ENCODE measurements around the gene CBFA2T3.
"Not testable (repeated sequence)": the region's sequence is repeated elsewhere in the genome, so short reads cannot be mapped to it uniquely, and the experiment has no call there.

The CBFA2T3 gene

GRCh38 chr16:88906535-88907105, 70.4 kb downstream of the CBFA2T3 start:
- no peak for DNase-seq (ENCODE audit: low read depth)

GRCh38 chr16:88906020-88906419, 71.0 kb downstream of the CBFA2T3 start:
- no peak for DNase-seq (ENCODE audit: low read depth)

DNA sequence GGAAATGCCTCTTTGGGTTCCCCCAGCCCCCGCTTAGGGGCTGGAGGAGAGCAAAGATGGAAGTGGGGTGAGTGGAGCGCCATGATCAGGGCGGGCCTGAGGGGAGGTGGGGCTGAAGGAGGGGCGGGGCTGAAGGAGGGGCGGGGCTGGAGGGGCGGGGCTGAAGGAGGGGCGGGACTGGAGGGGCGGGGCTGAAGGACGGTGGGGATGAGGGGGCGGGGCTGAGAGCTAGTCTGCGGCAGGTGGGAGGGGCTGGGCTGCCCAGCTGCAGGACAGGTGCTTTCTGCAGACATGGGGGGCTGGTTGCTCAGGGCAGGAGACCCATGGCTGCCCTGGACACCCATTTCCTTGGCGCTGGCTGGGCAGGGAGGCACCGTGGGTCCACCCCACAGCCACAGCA, 71.4 kb downstream of the CBFA2T3 start:
- DNase-seq (ENCODE audit: low read depth): no peak

- no peak for DNase-seq (ENCODE audit: low read depth)
Measured at GRCh38 chr16:88904676-88905365, 72.2 kb downstream of the CBFA2T3 start.

DNA sequence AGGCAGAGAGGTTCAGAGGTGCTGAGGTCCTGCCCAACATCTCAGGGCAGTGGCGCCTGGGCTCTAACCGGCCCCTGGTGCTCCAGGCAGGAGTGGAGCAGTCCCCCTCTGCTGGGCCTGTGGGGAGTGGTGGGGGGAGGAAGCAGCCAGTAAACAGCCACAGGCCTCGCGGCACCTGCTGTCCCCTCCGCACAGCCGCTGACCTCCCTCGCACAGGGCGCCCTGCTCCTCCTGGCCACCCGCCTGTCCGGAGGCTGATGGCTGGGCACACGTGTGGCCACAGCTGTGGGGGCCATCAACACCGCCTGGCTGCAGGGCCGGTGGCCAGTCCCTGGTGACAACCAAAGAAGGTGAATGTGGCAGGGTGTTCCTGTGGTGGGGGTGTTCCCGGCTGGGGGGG, 73.7 kb downstream of the CBFA2T3 start:
- no peak for DNase-seq (ENCODE audit: low read depth)

GRCh38 chr16:88902744-88903143, 74.3 kb downstream of the CBFA2T3 start:
- DNase-seq (ENCODE audit: low read depth): no peak

GRCh38 chr16:88901718-88902337, 75.2 kb downstream of the CBFA2T3 start:
- no peak for DNase-seq (ENCODE audit: low read depth)

DNA sequence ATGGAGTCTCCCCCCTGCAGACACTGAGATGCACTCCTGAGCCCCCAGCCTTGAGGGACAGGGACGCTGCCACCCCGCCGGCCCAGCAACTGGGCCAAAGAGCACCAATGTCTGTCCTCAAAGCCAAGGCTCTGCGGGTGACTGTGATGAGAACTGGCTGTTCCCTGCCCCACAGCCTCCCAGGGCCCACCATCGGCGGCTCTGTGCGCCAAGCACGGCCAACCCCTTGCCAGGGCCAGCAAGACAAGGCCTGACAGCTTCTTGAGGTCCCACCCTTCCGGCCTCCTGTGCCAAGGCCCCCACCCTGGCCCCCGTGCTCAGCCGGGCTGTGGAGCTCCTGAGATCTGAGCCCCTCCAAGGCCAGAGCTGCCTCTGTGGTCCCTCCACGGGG, 76.3 kb downstream of the CBFA2T3 start:
- DNase-seq (ENCODE audit: low read depth): no peak

GRCh38 chr16:88899901-88900661, 76.9 kb downstream of the CBFA2T3 start:
- DNase-seq (ENCODE audit: low read depth): no peak

DNA sequence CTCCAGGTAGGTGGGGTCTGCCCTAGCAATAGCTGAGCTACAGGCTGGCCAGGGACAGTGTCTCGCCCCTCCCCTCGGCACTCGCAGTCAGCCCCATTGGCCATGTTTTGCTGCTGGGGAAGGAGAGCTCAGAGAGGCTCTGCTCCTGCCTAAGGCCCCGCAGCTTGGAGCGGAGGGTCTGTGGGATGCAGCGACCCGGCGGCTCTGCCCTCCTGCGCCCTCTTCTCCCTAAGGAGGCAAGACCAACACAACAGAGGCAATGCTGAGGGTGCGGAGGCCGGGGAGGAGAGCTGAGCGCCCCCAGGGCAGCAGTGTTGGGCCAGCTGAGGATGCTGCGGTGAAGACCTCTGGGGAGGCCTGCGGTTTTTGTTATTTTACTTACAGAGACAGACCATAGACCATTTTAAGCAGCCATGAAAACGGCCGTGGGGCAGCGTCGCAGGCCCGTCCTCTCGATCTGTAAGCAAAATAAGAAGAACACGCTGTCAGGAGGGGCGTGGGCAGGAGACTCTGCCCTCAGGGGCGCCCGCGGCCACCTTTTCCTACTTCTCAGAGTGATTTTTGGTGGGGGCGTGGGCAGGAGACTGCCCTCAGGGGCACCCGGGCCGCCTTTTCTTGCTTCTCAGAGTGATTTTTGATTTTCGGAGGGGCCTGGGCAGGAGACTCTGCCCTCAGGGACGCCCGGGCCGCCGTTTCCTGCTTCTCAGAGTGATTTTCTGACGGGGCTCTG, 79.1 kb downstream of the CBFA2T3 start:
- no peak for DNase-seq (ENCODE audit: low read depth)

DNA sequence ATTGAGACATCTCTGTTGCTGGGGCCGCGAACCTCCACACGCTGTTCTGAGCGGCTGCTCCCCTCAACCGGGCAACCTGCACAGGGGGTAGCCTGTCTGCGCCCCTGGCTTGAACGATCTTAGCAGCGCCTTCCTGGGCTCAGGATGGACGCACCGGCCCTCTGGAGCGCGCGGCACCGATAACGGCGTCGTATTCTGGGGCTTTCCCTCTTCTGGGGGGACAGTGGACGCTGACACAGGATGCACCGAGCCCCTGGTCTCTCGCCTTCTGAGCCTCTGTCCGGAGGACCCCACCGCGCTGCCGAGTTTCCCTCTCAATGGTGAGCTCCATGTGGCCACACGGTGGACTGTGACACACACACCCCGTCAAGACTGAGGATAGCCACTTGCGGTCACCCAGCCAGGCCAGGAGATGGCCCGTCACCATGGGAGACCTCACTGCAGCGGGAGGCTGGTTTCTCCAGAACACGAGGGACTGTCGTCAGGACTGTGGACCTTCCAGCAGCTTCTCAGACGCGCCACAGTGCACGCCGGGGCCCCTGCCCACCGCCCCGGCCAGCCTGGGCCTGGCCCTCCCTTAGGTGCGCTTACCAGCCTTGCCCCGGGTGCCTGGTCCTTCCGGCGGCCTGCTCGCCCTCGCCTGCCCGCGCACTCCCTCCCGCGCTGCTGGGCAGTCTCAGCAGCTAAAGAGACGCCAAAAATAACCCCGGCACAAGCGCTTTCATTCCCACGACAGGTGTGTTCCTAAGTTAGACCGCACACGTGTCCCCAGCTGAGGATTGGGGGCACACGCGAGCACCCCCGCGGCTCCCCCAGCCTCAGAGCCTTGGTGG, 80.6 kb downstream of the CBFA2T3 start:
- no peak for DNase-seq (ENCODE audit: low read depth)

GRCh38 chr16:88895335-88895734, 81.7 kb downstream of the CBFA2T3 start:
- DNase-seq (ENCODE audit: low read depth): no peak

- no peak for DNase-seq (ENCODE audit: low read depth)
Measured at GRCh38 chr16:88894681-88895300, 82.2 kb downstream of the CBFA2T3 start.

DNA sequence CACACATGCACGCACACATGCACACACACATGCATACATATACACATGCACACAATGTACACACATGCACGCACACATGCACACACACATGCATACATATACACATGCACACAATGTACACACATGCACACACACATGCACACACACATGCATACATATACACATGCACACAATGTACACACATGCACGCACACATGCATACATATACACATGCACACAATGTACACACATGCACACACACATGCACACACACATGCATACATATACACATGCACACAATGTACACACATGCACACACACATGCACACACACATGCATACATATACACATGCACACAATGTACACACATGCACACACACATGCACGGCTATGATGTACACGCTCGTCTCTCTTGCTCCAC, 82.7 kb downstream of the CBFA2T3 start:
- not testable (repeated sequence) for DNase-seq (ENCODE audit: low read depth)

- no peak for DNase-seq (ENCODE audit: low read depth)
Measured at GRCh38 chr16:88893127-88893968, 83.7 kb downstream of the CBFA2T3 start.

DNA sequence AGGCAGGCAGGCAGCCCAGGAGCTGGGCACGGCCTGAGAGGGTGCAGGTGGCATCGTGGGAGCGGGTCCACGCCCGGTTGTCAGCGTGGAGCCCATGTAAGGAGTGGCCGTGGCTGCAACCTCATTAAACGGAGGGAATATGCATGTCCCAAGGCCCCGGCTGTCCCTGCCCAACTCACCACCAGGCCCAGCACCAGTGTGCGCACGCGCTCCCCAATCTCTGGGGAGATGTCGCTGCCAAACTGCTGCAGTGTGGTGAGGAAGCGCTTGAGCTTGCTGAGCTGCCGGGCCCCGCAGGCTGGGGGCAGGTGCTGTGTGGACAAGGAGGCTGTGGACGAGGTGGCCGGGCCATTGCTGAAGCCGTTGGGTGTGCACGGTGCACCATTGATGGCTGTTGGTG, 84.9 kb downstream of the CBFA2T3 start:
- DNase-seq (ENCODE audit: low read depth): no peak

DNA sequence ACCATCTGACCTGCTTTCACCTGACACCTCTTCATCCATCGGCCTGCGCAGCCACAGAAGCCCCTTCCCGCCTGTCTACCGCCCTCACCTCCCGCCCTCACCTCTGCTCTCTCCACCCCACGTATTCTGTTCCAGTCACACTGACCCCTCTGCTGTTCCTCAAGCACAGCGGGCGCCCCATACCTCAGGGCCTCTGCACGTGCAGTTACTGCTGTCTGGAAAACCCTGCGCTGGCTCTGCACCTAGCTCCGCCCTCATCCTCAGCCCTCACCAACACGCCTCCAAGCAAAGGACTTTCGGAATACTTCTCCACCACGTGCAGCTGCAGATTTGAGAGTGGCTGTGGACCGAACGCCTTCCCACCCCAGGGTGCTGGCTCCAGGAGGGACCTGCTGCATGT, 85.9 kb downstream of the CBFA2T3 start:
- DNase-seq (ENCODE audit: low read depth): no peak

DNA sequence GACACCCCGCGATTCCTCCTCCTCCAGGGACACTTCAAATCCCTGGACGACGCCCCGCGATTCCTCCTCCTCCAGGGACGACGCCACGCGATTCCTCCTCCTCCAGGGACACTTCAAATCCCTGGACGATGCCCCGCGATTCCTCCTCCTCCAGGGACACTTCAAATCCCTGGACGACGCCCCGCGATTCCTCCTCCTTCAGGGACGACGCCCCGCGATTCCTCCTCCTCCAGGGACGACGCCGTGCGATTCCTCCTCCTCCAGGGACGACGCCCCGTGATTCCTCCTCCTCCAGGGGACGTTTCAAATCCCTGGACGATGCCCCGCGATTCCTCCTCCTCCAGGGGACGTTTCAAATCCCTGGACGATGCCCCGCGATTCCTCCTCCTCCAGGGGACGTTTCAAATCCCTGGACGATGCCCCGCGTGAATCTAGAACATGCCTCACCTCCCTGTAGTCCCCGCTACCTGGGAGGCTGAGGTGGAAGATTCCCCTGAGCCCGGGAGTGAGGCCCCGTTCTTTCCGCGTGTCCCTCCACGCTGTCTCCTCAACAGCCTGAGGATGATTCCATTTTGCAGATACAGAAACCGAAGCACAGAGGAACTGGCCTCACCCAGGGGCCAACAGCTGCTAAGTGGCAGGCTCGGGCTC, 87.2 kb downstream of the CBFA2T3 start:
- not testable (repeated sequence) for DNase-seq (ENCODE audit: low read depth)

All from EH (cell line).